BJ (cell line): Measurements from ENCODE around the gene NAV2. TPM values are rescaled to one million over a fixed set of nuclear protein-coding genes. Genes with fewer than 3 reads are reported as not detected.

ENCODE experiments used
- CTCF ChIA-PET: fragments of 350-600 bp; formaldehyde crosslinking; extraction: SDS; loops from one replicate; lab custom pipeline; 2021; ENCODE audit warnings: antibody characterized with exemption, inconsistent platforms; lab: Yijun Ruan, JAX
- POLR2A ChIA-PET: fragments of 300-600 bp; sonication (Branson Sonifier 250); formaldehyde crosslinking; extraction: SDS; loops from one replicate; lab custom pipeline; 2021; ENCODE audit warnings: antibody characterized with exemption; lab: Charles Lee
- DNase-seq: peaks from one replicate; pipeline ENCODE4 v3.0.0-alpha.2; 2011; ENCODE audit warnings: low read depth
- H3K27me3 ChIP-seq: 2 replicates; pipeline ENCODE4 v1.6.0; 2011; ENCODE audit warnings: low read length; ENCODE audit not compliant: control insufficient read depth, insufficient read depth
- H3K36me3 ChIP-seq: 2 replicates; pipeline ENCODE4 v1.5.1; 2011; ENCODE audit warnings: low read length; ENCODE audit not compliant: control insufficient read depth, insufficient read depth
- H3K4me3 ChIP-seq: 2 replicates; pipeline ENCODE4 v1.5.1; 2011; ENCODE audit warnings: low read depth, mild to moderate bottlenecking, control low read depth, low read length
- CTCF ChIP-seq: IDR thresholded peaks from 2 replicates; pipeline ENCODE4 v1.5.1; 2011; ENCODE audit warnings: low read depth, mild to moderate bottlenecking, control low read depth, inconsistent platforms, low read length, moderate library complexity; ENCODE audit not compliant: insufficient read depth
- polyA plus RNA-seq: library from polyadenylated mRNA; depleted of rRNA; stranded (reverse); fragments of >200 nt; gene quantifications from 2 replicates; pipeline ENCODE4 v1.2.3, GENCODE V29; 2011

NAV2 gene
- polyA plus RNA-seq, 1 experiment = 6.1 TPM

DNA sequence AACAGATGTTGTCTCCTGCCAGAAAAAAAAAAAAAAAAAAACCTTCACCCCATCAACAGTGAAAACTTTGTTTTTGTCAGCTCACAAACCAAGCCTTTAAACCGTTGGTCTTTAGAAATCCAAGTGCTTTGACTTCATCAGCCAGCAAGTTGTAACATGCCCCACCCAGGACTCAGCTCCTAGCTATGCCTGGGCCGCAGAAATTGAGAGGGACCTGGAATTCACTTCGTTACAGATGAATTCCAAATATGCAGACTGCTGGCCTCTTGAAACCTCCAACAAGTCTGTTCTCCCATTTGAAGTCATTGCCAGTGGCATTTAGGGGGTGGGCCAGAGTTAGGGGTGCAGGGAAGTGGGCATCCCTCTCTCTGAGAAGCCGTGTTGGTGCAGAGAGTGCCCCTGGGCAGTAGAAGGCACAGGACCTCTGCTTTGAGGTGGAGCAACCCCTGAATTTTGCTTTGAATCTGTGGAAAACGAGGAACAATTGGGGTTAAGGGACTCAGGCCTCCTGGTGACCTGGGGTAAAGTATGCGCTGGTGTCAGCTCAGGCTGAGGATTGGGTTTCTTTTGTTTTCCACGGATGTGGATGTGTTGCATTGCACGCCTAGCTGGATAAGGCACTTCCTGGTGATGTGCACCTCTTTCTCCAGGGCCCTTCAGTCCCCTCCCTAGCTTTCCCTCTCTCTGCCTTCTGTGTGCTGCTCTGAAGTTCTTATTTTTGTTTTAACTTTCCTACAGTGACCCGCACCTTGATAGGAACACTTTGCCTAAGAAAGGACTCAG is 338.1 kb downstream of the NAV2 start:
- ChIA-PET POLR2A (interaction anchor here (0.7 kb wide), 1 partner anchor 27 kb away, joined by 14 read pairs; no protein-coding TSS in a partner anchor), CTCF (no interaction called here)
- peak; percentile 39 for DNase-seq
- H3K27me3 ChIP-seq = no peaks in the 10 kb centered on the region
- no peak for TF ChIP-seq CTCF
- H3K4me3 ChIP-seq = no peak overlapping the region
- H3K36me3 ChIP-seq = peaks cover 4% of the 10 kb centered on the region

DNA sequence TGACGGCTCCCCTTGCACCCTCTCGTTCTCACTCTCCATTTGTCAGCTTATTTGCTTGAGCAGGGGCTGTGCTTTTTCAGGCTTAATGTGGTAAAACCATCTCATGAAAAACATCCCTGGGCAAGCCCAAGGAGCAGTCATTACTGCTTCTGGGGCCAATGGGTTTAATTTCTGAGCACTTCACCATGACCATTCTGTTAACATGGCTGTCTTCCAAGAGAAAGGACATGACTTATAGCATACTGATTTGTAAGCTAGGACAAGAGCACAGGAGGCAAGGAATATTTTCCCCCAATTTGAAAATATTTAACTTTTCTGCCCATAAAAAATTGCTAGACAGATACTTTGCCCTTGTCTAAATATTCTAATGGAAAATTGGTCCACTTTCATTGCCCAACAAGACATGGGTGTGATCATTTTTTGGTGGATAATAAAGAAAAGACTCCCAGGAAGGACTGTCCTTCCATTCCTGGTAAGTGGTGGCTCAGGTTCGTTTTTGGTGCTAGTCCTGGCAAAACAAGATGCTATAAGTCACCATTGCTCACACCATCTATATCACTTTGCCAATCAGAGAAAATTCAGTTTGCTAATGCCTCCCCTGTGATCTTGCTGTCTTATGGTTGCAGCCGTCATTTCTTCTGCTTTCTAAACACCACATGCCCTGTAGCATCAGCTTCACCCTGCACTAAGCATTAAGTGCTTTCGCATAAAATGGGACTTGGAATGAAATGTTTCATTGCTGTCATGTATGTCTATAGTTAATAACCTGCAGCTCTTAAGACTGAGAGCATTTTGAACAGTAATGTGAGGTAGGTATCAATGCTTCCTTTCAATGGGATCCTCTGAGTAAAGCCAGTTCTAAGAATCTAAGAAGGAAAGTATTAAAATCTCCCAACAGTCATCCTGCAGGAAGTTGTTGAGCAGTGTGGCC is 339.1 kb downstream of the NAV2 start:
- POLR2A ChIA-PET = no interaction called here
- no peak for DNase-seq
- CTCF ChIA-PET = interaction anchor here (0.7 kb wide), 1 partner anchor 494 kb away, joined by 4 read pairs; no protein-coding TSS in a partner anchor
- H3K27me3 ChIP-seq = no peaks in the 10 kb centered on the region
- TF ChIP-seq CTCF = no peak
- peaks cover 9% of the 10 kb centered on the region for H3K36me3 ChIP-seq
- no peak overlapping the region for H3K4me3 ChIP-seq

- POLR2A ChIA-PET = no interaction called here
- TF ChIP-seq CTCF = no peak
- Histone ChIP-seq H3K36me3 (peaks cover 9% of the 10 kb centered on the region), H3K4me3 (no peak overlapping the region), H3K27me3 (no peaks in the 10 kb centered on the region)
- CTCF ChIA-PET = interaction anchor here (0.9 to 1.1 kb wide), 2 partner anchors 12 to 87 kb away, joined by 3 read pairs; no protein-coding TSS in a partner anchor
- no peak for DNase-seq
Measured at GRCh38 chr11:20053572-20053971, 340.9 kb downstream of the NAV2 start.

- ChIA-PET POLR2A (no interaction called here), CTCF (interaction anchor here (0.6 to 1.2 kb wide), 3 partner anchors 13 to 87 kb away, joined by 3 to 6 read pairs (median 3); no protein-coding TSS in a partner anchor)
- H3K36me3 ChIP-seq = peaks cover 11% of the 10 kb centered on the region
Measured at GRCh38 chr11:20054584-20054983, 341.9 kb downstream of the NAV2 start.

More at GRCh38 chr11:20054584-20054983, 341.9 kb downstream of the NAV2 start:
- TF ChIP-seq CTCF = no peak
- no peak for DNase-seq
- H3K4me3 ChIP-seq = no peak overlapping the region
- H3K27me3 ChIP-seq = no peaks in the 10 kb centered on the region
